HG03442 (cell line): ENCODE measurements around the gene TBXAS1.

Experiments used
- ATAC-seq: cut with Tn5 transposase; IDR thresholded peaks from one replicate; pipeline ENCODE4 v1.9.1; 2021; ENCODE audit warnings: mild to moderate bottlenecking, moderate library complexity; ENCODE audit not compliant: unreplicated experiment

Gene TBXAS1

GRCh38 chr7:139995017-139995915 lies 166.2 kb downstream of the TBXAS1 start:
- no peak for ATAC-seq

DNA sequence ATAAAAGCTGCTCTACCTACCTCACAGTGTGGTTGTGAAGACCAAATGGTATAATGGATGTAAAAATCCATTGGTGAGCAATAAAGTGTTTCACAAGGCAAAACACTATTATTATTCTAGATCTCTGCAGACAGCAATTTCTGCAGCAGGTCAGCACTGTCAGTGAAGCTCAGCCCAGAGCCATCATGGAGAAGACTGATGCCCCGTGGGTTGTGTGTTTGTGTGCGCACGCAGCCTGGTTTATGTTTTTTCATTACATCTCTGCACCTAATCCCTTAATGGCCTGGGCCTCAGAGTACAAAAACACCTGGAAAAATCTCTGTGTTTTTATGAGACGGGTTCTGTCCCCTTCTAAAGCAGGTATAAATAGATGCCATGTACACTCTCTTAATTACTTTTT lies 169.5 kb downstream of the TBXAS1 start:
- ATAC-seq: no peak

DNA sequence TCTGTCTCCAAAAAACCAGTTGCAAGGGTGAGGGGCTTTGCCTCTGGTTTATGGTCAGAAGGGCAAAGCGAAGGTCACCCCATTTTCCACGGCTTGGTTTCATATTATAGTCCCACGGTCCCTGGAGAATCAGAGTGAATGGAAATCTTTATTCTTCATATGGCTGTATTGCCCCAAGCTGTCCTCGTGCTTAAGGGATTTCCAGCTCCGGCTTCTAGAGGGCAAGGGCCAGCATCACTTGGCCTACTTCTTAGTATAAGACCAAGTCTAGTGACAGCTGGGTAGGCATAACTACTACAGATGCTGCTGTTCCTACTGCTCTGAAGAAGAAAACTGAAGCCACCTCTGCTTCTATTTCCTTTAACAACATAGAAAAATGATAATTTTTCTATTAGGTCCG lies 170.5 kb downstream of the TBXAS1 start:
- no peak for ATAC-seq

GRCh38 chr7:140000666-140001268 lies 171.7 kb downstream of the TBXAS1 start:
- ATAC-seq: no peak

DNA sequence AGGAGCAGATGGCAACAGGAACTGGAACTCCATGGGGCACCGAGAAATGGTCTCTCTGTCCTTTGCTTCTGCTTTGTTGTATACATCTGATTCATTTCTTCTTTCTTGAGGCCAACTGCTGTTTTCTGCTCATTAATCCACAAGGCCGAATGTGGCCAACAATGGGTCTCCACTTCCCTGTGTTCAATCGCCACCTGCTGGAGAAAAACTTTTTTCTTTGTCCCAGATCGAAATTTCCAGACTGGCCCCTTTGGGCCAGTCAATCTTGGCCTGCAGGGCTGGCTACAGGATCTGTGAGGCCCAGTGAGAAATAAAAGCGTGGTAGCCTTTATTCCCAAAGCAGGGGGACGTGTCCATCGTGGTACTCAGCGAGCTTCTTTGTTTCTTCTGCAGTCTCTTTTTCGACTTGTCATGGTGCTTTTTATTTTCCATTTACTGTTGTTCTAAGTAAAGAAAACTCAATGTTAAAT lies 174.9 kb downstream of the TBXAS1 start:
- no peak for ATAC-seq

- no peak for ATAC-seq
These were observed 175.6 kb downstream of the TBXAS1 start for GRCh38 chr7:140004672-140005071.

DNA sequence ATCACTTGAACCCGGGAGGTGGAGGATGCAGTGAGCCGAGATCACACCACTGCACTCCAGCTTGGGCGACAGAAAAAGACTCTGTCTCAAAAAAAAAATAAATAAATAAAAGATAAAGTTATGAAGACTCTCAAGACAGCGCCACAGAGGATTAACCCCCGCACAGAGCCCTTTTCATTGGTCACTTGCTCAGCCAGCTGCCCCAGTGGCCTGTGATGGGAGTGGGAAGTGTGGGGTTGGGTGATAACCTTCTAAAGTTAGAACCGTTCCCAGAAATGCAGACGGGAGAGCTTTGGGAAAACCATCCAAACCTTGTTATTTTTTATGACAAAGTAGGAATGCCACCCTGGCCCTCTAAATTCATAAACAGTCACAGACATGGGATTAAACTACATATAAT lies 176.3 kb downstream of the TBXAS1 start:
- ATAC-seq: no peak

DNA sequence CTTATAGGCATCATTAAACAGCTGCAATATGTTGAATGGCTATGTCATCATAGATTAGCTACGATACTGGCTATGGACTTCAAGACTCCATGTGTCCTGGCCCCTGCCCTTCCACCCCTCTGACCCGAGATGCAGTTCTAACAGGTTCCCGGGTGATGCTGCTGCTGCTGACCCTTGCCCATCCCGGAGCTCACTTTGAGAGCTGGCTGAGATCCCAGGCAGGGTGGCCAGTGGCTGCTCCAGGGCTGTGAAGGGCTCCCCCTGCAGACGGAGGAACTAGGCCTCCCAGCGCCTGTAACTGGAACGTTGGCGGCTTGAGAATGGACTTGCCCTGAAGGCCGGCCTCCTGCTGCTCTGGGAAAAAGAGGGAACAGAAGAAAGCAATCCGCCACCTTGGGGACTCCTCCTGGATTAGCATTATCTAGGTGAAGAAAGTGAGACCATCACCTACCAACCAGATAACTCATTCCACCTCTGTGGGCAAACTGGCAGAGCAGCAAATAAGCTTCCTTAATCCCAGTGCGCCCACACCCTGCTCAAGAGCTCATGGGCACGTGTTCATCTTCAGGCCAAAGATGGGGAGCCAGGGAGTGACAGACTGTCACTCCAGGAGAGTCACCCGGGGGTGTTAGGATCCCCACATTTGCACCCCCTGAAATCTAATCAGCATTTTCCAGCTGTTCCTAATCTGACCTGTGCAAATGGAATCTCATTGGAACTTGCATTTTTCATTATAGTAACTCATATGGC lies 176.9 kb downstream of the TBXAS1 start:
- ATAC-seq: no peak

DNA sequence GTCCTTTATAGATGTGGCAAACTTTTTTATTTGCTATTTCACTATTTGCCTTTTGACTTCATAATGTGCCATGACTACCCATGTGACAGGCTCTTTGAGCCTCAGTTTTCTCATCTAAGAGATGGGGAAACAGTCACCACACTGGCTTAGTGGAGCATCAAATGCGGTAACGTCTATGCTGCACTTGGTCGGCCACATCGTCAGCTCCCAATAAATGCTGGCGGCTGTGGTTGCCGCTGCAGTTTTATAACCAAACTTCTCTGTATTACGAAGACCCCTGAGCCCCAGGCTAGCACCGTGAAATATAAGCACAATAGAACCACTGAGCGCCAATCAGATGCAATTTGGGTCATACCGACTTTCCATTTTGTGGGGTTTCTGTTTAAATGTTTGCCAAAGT lies 177.5 kb downstream of the TBXAS1 start:
- ATAC-seq: no peak

- ATAC-seq: no peak
These were observed 178.1 kb downstream of the TBXAS1 start for GRCh38 chr7:140007051-140007690.

DNA sequence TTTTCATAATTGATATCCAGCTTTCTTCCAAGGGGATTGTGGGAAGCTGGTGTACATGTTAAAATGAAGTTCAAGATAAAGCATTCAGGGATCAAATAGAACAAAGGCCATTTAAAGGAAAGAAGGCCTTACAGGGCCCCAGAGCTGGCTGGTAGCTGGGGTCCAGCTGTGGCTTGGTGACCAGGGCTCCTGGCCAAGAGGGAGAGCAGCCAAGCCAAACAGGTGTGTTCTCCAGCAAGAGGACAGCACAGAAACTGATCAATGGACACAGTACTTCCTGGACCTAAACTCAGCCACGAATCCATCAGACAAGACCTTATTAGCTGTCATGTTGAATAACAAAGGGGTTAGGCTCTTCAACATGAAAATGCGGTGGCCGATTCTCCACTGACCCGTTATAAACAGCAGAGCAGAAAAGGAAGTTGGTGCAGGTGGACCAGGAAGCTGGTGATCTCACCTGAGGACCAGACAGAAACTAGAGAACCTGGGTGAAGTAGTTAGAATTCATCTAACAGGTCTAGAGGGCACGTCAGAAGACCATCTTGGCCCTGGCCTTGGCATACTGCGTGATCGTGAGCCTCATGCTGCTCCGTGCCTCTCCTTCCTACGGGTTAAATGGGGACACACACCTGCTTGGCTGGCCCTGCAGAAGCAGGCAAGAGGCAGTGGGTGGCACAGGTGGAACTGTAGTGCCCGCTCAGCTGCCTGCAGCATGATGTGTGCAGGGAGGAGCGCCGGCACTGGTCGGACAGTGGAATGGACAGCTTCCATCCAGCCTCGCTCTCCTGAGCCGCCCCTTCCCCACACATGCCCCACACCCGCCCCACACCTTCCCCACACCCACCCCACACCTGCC lies 179.9 kb downstream of the TBXAS1 start:
- ATAC-seq: no peak

DNA sequence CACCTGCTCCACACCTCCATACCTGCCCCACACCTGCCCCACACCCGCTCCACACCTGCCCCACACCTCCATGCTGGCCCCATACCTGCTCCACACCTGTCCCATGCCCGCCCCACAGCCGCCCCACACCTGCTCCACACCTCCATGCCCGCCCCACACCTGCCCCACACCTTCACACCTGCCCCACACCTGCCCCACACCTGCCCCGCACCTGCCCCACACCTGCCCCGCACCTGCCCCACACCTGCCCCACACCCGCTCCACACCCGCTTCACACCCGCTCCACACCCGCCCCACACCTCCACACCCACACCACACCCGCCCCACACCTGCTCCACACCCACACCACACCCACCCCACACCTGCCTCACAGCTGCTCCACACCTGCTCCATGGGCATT lies 180.7 kb downstream of the TBXAS1 start:
- ATAC-seq: no peak

- no peak for ATAC-seq
These were observed 181.3 kb downstream of the TBXAS1 start for GRCh38 chr7:140010194-140010895.

- no peak for ATAC-seq
These were observed 184.6 kb downstream of the TBXAS1 start for GRCh38 chr7:140013676-140014075.

DNA sequence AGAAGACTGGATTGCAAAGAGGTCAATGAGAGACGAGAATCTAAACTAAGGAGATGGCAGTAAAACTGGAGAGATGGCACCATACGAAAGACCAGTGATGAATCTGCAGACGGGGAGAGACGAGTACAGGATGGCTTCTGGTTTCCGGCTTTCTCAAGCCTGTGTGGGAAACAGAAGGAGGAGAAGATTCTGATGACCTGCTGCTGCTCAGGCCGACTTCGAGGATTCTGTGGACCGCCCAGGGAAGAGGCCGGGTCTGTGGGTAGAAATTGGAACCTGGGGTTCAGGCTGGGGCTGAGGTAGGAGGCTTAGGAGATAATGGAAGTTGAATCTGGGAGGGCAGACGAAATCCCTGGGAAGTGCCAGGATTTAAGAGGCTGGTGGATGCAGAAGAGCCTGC lies 185.1 kb downstream of the TBXAS1 start:
- no peak for ATAC-seq

GRCh38 chr7:140015471-140015970 lies 186.5 kb downstream of the TBXAS1 start:
- ATAC-seq: no peak

DNA sequence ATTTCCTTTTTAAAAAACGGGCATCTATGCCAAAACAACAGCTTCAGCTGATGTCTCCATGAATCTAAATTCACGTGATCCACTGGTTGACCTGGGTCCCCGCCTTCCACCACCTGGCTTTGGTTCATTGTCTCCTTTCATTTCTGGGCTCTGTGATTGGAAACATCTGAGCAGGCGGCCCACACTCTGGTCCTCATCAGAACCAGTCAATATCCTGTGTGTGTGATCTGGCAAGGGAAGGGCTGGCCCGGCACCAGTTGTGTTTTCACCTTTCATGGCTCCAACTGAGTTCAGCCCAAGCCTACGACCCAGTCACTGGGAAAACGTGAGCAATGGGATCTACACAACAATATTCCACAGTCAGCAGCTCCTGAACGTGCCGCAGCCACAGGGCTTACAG lies 187.5 kb downstream of the TBXAS1 start:
- no peak for ATAC-seq

DNA sequence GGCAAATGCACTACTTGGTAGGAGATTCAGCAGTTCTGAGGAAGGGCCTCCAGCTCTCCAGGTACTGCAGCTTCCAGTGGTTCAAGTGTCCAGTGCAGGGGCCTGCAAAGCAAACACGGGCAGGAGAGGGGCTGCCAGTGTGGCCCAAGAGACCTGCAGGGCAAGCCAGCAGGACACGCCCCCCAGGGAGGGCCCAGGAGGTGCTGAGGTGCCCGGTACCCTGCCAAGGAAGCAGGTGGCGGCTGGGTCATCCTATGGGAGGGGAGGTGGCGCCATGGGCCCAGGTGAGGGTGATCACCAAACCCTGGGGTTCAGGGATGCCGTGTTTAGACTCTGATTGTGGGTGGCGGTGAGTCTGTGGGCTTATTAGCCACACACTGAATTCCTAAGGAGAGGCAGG lies 188.0 kb downstream of the TBXAS1 start:
- ATAC-seq: no peak

DNA sequence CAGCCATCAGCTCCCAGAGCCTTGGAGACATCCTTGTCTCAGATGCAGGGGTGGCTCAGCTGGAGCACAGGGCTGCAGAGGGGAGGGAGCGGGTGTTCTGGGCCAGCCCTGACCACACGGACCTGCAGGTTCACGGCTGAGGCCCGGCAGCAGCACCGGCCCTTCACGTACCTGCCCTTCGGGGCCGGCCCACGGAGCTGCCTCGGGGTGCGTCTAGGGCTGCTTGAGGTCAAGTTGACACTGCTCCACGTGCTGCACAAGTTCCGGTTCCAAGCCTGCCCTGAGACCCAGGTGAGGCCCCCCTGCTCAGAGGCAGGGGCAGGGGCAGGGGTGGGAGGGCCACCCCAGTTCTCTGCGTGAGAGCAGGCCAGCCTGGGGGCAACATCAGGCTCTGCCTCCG lies 188.5 kb downstream of the TBXAS1 start:
- ATAC-seq: no peak
